GM11168 (cell line): ENCODE data around the gene TTC16.

ENCODE experiments used
- in situ Hi-C: fragments of 300-500 bp; cut with MboI; formaldehyde crosslinking; loops from one replicate; pipeline ENCODE4 v1.12.0; 2022; ENCODE audit warnings: low sequenced_read_pairs; ENCODE audit not compliant: unreplicated experiment

TTC16 gene

GRCh38 chr9:127762111-127762676, 46.3 kb downstream of the TTC16 start:
- in situ Hi-C loops, result no loop called here

DNA sequence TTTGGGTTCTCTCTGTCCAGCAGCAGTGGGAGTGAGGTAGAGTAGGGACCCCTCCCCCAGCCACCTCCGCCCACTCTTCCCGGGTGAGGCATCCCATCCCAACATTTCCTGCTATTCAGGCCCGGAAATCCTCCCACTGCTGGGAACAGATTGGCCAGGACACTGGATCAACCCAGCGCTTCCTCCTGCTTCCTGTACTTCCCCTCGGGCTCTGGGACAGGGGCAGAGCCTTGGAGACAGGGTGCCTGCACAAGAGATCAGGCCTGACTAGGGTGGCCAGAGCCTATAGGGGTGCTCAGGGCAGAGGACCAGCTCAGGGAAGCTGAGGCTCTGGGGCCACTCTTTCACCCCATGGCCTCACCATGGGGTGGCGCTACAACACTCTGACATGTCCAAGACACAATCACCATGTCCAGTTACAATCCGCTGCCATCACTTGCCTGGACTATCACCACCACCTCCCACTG, 48.1 kb downstream of the TTC16 start:
- in situ Hi-C loops, result no loop called here

GRCh38 chr9:127765418-127765817, 49.5 kb downstream of the TTC16 start:
- in situ Hi-C loops, result no loop called here

DNA sequence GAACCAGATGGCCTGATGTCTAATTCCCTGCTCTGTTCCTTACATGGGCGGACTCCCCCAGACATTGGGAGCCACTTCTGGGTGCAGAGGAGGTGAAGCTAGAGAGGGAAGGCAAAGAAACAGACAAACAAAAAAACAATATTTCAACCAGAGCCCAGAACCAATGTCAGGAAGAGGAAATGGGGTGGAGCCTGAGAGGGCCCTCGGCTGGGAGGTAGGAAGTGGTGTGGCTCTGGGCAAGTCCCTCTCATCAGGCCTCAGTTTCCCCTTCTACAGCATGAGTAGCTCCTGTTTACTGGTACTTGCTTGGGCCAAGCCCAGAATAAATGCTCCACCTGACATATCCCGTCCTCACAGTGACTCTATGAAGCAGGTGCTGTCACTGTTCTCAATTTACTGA, 51.5 kb downstream of the TTC16 start:
- in situ Hi-C loops, result no loop called here

DNA sequence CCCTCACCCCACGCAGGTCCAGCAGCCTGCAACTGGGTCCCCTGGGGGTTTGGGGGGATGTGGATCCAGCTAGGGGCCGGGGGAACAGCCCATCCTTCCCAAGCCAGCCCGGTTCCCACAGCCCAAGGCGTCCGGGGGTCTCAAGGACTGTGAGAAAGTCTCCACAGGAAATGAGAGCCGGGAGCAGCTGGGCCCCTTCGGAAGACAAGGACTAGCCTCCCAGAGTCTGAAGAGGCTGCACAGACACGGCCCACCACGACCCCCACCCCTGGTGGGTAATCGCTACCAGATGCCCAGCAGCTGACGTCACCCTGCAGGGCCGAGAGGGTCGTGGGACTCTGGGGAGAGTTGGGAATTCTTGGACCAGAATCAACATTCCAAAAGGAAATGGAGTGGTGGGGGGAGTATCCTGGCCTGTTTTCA, 52.0 kb downstream of the TTC16 start:
- in situ Hi-C loops, result no loop called here

DNA sequence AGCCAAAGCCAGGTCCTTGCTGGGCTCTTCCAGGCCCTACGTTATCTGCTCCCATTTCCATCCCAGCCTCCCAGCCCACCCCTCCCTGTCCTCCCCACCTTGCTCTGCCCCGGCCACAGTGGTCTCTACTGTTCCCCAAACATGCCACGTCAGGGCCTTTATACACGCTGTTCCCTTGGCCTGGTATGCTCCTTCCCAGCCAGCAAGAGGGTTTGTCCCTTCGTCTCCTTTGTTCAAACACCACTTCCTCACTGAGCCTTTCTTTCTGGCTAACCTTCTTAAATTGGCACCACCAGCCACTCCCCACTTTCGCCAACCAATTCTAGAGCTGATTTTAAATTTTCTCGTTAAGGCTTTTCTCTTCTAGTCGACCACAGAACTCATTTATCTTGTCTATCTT, 52.8 kb downstream of the TTC16 start:
- in situ Hi-C loops, result no loop called here

GRCh38 chr9:127769101-127769500, 53.2 kb downstream of the TTC16 start:
- in situ Hi-C loops, result no loop called here

- in situ Hi-C loops, result no loop called here
Observed at GRCh38 chr9:127769929-127770582, 54.2 kb downstream of the TTC16 start.

- in situ Hi-C loops, result no loop called here
Observed at GRCh38 chr9:127770583-127770904, 54.7 kb downstream of the TTC16 start.

DNA sequence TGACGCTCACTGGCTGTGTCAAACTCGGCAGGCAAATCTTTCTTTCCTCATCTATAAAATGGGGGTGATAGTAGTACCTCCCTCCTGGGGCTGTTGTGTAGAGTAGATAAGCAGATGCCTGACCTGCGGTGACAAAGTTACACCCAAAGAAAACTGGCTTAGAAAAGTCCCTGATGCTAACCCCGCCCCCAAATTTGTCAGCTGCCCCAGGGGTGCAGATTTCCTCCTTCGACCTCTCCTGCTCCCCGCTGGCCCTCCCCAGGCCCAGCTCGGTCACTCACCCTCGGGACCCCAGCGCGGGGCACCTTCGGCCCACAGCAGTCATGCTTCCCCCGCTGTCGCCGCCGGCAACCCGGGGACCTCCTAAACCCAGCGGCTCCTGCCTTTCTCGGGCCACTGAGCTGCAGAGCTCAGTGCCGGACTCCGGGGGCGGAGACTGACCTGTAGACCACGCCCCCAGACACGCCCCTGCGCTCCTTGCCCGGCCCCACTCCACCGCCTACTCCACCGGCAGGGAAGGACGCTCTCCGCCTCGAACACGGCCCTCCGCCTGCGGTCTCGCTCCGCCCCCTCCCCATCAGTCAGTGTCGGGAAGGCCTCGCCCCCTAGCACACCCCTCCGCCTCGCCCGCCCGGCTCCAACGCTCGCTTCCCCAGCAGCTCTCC, 55.2 kb downstream of the TTC16 start:
- in situ Hi-C loops, result no loop called here

GRCh38 chr9:127771570-127772189, 55.8 kb downstream of the TTC16 start:
- in situ Hi-C loops, result no loop called here

DNA sequence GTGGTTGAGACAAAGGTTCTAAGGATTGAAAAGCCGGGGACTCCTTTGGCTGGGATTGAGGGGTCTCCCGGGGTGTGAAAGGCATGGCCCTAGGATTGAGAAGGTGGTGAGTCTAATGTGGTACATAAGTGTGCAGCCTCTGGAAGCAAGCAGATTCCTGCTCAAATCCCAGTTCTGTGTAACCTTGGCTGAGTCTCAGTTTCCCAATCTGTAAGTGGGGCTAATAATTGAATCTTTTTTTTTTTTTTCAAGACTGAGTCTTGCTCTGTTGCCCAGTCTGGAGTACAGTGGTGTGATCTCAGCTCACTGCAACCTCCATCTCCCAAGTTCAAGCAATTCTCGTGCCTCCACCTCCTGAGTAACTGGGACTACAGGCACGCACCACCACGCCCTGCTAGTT, 56.7 kb downstream of the TTC16 start:
- in situ Hi-C loops, result no loop called here

GRCh38 chr9:127773272-127773671, 57.4 kb downstream of the TTC16 start:
- in situ Hi-C loops, result no loop called here

- in situ Hi-C loops, result no loop called here
Observed at GRCh38 chr9:127773981-127774380, 58.1 kb downstream of the TTC16 start.

- in situ Hi-C loops, result no loop called here
Observed at GRCh38 chr9:127776195-127776923, 60.5 kb downstream of the TTC16 start.

DNA sequence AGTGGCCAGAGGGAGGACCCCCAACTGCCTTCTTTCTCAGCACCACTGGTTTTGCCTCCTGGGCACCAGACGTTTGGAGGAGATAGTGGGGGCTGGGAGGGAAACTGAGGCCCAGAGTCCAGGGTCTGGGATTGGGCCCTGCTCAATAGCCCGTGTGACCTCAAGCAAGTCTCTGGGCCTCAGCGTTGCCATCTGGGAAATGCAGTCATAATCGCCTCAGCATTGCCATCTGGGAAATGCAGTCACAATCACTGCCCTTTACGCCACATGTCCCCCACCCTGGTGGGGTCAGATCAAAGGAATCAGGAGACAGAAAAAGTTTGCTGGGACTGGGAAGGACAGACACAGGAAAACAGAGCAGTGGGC, 61.0 kb downstream of the TTC16 start:
- in situ Hi-C loops, result no loop called here

DNA sequence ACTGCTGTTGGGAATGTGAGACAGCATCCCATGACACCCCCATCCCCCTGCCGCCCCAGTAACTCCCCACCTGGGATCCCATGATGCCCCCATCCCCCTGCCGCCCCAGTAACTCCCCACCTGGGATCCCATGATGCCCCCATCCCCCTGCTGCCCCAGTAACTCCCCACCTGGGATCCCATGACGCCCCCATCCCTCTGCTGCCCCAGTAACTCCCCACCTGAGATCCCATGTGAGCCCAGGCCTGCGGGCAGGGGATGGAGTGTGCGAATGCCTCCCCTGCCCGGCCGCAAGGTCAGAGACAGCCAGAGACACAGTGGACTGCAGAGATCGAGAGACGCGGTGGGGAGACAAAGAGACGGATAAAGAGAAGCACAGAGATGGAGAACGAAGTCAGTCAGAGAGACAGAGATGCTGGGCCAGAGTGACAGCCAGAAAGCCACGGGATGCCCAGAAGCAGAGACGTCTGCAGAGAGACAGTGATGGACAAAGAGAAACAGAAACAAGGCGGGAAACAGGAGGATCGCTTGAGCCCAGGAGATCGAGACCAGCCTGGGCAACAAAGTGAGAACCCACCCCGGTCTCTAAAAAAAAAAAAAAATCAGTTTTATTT, 61.6 kb downstream of the TTC16 start:
- in situ Hi-C loops, result no loop called here

DNA sequence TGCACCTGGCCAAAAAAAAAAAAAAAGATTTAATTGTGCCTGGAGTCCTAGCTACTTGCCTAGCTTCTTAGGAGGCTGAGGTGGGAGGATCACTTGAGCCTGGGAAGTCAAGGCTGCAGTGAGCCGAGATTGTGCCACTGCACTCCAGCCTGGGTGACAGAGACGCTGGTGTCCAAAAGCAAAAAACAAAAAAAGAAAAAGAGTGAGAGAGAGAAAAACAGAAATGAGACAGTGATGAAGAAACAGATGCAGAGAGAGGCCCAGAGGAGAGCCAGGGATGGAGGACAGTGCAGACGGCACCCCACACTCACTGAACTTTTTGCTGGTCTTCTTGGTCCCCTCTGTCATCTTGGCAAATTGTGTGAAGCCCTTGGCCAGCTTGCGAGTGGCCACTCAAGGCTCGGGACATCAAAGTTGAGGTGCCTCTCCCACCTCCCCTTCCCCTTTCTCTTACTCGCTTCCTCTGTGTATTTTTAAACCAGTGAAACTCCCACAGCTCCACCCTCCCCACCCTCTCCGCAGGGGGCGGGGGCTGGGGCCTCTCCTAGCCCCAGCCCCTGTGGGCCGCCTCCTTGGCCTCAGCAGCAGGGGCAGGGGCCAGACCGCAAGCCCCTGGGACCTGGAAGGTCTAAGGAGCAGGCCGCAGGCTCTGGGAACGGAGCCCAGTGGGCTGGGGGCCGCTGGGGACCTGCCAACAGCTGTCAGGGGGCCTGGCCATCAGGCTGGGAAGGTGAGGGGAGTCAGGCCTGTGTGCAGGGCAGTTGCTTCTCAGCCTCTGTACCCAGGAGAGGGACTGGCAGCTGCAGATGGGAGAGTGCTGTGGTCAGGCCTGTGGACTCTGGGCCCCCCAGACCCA, 62.6 kb downstream of the TTC16 start, which contains the start of gene SH2D3C:
SH2D3C (minus strand) TSS at position 387 of the 856 bp plus-strand sequence; CDS start at position 348, 39 bp downstream.
- in situ Hi-C loops, result no loop called here
